Osteoblast (primary cell): ENCODE results near the gene HOXB7. TPM values are rescaled to one million over a fixed set of nuclear protein-coding genes. Genes with fewer than 3 reads are reported as not detected.

ENCODE experiments used
- DNase-seq: peaks from one replicate; pipeline ENCODE4 v3.0.0; 2011; ENCODE audit warnings: low spot score, mixed read lengths; ENCODE audit not compliant: insufficient read length; ENCODE audit errors: missing footprints
- H2AFZ ChIP-seq: 2 replicates; pipeline ENCODE4 v1.6.0; 2011; ENCODE audit warnings: mild to moderate bottlenecking, low read length
- H3K27ac ChIP-seq: 2 replicates; pipeline ENCODE4 v1.5.1; 2011; ENCODE audit warnings: mild to moderate bottlenecking, low read depth, low read length, moderate library complexity
- H3K27me3 ChIP-seq: 2 replicates; pipeline ENCODE4 v1.6.0; 2012; ENCODE audit warnings: mild to moderate bottlenecking, control low read depth, inconsistent platforms, low read length, moderate library complexity; ENCODE audit not compliant: insufficient read depth
- H3K36me3 ChIP-seq: 2 replicates; pipeline ENCODE4 v1.5.1; 2011; ENCODE audit warnings: mild to moderate bottlenecking, low read length, control low read depth, moderate library complexity; ENCODE audit not compliant: insufficient read depth
- H3K4me1 ChIP-seq: 2 replicates; pipeline ENCODE4 v1.5.1; 2011; ENCODE audit warnings: mild to moderate bottlenecking, low read length, control low read depth, moderate library complexity; ENCODE audit not compliant: insufficient read depth
- H3K4me2 ChIP-seq: 2 replicates; pipeline ENCODE4 v1.6.0; 2011; ENCODE audit warnings: mild to moderate bottlenecking, low read length; ENCODE audit not compliant: insufficient read depth
- H3K4me3 ChIP-seq: fragments of 200-600 bp; sonication (generic); 3 replicates; pipeline ENCODE4 v1.5.1; 2012; ENCODE audit warnings: mild to moderate bottlenecking, low read length, inconsistent platforms; ENCODE audit not compliant: insufficient read depth
- H3K79me2 ChIP-seq: 2 replicates; pipeline ENCODE4 v1.6.0; 2012; ENCODE audit warnings: mild to moderate bottlenecking, low read length, control low read depth, inconsistent platforms; ENCODE audit not compliant: insufficient read depth
- H3K9me3 ChIP-seq: 2 replicates; pipeline ENCODE4 v1.5.1; 2011; ENCODE audit warnings: low read depth, low read length, control low read depth
- H4K20me1 ChIP-seq: 2 replicates; pipeline ENCODE4 v1.6.0; 2012; ENCODE audit warnings: mild to moderate bottlenecking, low read length, control low read depth; ENCODE audit not compliant: insufficient read depth
- CTCF ChIP-seq: IDR thresholded peaks from 2 replicates; pipeline ENCODE4 v1.5.1; 2011; ENCODE audit warnings: mild to moderate bottlenecking, low read depth, low read length, moderate library complexity; ENCODE audit errors: extremely low read depth
- total RNA-seq: library from RNA; depleted of rRNA; stranded (reverse); fragments of >200 nt; gene quantifications from 2 replicates; pipeline ENCODE4 v1.2.3, GENCODE V29; 2012

Gene HOXB7
- total RNA-seq, 1 donor = 0.36 TPM

GRCh38 chr17:48647103-48647962 is 36.5 kb upstream of the HOXB7 start:
- Histone ChIP-seq H3K27ac (no peak overlapping the region), H4K20me1 (no peaks in the 10 kb centered on the region), H3K4me1 (peaks cover 3% of the 10 kb centered on the region), H3K9me3 (no peaks in the 10 kb centered on the region), H3K36me3 (no peaks in the 10 kb centered on the region), H3K4me3 (peak overlapping the region; percentile 51), H2AFZ (peak overlapping the region; percentile 41), H3K79me2 (no peaks in the 10 kb centered on the region), H3K4me2 (peak overlapping the region; percentile 75), H3K27me3 (peaks cover 78% of the 10 kb centered on the region)
- no peak for TF ChIP-seq CTCF
- peak; percentile 84 for DNase-seq

- Histone ChIP-seq H4K20me1 (no peaks in the 10 kb centered on the region), H3K4me2 (no peak overlapping the region), H3K36me3 (no peaks in the 10 kb centered on the region), H2AFZ (no peak overlapping the region), H3K4me3 (no peak overlapping the region), H3K79me2 (no peaks in the 10 kb centered on the region), H3K27ac (no peak overlapping the region), H3K9me3 (no peaks in the 10 kb centered on the region), H3K4me1 (peaks cover 3% of the 10 kb centered on the region), H3K27me3 (peaks cover 86% of the 10 kb centered on the region)
- DNase-seq = peak; percentile 58
- no peak for TF ChIP-seq CTCF
Observed at GRCh38 chr17:48646183-48647102, 35.6 kb upstream of the HOXB7 start.

DNA sequence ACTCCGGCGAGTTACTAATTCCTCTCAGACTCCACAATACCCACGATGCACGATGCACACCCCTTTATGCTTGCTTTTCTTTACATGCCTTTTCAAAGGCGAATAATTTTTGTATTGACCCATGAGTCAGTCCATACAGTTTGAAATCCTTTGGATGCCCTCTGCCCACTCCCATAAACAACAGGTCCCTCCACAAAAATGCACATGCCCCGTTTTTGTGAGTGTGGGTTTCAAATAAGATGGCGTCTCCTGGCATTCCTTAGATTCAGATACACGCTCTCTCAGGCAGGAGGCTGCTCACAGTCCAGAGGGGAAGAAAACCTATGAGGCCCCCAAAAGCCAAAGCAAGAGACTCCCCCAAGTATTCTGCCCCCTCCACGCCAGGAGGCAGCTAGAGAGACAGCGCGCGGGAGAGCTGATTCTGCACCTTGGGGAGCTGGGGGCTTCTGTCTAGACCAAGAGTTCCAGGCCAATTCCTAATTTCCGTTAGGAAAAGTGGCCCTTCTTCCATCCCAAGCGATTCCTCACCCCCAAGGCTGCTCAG is 34.9 kb upstream of the HOXB7 start:
- no peak overlapping the region for H2AFZ ChIP-seq
- no peak overlapping the region for H3K4me3 ChIP-seq
- H3K36me3 ChIP-seq = no peaks in the 10 kb centered on the region
- TF ChIP-seq CTCF = no peak
- no peak overlapping the region for H3K4me2 ChIP-seq
- no peaks in the 10 kb centered on the region for H3K9me3 ChIP-seq
- DNase-seq = peak; percentile 47
- no peaks in the 10 kb centered on the region for H3K79me2 ChIP-seq
- peaks cover 93% of the 10 kb centered on the region for H3K27me3 ChIP-seq
- H3K27ac ChIP-seq = no peak overlapping the region
- H3K4me1 ChIP-seq = peaks cover 3% of the 10 kb centered on the region
- no peaks in the 10 kb centered on the region for H4K20me1 ChIP-seq
